Daoy (cell line): ENCODE data around the gene ODAD3. TPM values are rescaled to one million over a fixed set of nuclear protein-coding genes. Genes with fewer than 3 reads are reported as not detected.
"Not testable (repeated sequence)": the region's sequence is repeated elsewhere in the genome, so short reads cannot be mapped to it uniquely, and the experiment has no call there.

Experiments used
- DNase-seq: peaks from one replicate; pipeline ENCODE4 v3.0.0-alpha.2; 2015; ENCODE audit warnings: low read depth
- total RNA-seq: library from RNA; depleted of rRNA; stranded (reverse); fragments of >200 nt; shearing (Covaris generic); gene quantifications from 2 replicates; pipeline ENCODE4 v1.2.3, GENCODE V29; 2014

The ODAD3 gene
- total RNA-seq, 1 experiment from 2014 or later = not detected

DNA sequence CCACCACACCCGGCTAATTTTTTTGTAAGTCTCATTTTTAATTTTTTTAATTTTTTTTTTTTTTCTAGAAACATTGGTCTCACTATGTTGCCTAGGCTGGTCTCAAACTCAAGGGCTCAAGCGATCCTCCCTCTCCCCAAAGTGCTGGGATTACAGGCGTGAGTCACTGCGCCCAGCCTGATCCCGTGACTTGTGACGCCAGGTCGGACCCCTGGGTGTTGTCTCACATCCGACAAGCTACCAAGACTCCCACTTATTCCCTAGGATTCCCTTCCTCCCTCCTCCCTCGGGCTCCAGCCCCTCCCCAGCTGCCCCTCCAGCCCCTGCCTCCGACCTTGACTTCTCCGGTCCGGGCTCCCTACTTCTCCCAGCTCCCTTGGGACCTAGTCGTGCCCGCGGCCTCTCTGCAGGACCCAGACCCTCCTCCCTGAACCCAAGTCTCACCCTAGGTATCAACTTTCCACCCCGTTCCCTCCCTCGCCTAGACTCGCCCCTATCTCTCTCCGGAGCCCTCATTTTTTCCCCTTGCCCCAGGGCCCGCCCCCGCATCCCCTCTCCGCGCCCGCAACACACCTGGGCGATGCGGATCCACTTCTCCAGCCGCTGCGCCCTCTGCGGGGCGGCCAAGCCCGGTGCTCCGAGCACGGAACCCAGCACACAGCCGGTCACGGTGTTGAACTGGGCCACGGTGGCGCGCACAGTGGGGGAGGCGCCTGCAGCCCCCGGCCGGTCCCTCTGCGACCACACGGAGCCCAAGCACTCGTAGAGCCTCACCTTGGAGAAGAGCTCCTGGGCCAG, 28.9 kb downstream of the ODAD3 start:
- peak; percentile 37 for DNase-seq

DNA sequence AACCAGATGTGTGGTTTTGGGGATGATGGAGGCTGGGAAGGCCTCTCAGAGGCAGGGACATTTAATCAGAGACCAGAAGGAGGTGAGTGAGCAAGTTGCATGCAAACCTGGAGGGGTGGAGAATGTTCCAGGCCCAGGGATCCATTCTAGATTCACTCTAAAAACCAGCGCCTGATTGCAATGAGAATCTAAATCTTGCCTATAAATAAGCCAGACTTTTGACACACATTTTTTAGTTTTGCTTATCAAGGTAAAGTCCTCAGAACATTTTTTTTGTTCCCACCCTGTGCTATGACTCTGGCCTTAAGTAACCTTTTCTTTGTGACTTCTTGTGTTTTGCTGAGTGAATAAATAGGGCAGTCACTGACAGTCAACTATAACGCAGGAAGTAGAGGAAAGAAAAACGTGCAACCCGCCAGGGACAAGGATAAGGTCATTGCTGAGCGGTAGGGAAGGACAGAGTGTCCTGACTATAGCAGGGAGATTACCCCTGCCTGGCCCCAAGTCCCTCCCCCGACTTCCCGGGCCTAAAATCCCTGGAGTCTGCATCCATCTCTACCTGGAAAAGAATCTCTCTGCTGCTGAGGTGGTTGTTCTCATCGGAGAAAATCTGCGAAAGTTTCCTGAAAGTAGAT, 30.2 kb downstream of the ODAD3 start:
- DNase-seq = no peak

DNA sequence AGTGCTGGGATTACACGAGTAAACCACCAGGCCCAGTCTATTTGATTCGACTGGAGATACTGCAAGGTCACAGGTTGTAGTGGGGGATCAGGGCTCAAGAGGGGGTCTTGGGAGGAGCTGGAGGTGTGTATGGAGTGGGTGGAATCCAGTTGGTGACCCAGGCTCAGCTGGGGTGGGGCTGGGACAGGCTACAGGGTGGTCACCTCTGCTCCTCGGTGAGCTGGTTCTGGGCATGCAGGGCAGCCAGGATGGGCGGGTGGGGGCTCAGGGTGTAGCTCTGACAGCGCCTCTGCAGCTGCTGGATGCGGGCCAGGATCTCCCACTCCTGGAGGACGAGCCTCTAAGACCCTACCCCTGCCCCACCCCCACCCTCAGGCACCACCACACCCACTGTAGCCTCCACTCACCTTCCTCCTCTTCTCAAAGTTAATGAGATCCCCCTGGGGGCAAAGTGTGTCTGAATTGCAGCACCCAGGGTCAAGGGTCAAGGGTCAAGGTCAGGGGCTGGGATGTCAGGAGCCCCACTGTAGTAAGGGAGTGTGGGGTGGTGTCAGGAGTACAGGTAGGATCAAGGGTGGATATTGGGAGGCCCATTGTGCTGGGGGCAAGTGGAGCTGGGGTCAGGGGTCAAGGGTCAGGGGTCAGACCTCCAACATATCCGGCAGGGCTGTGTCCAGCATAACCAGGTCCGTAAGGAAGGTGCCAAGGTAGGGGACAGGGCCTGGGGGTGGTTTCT, 32.9 kb downstream of the ODAD3 start:
- DNase-seq = no peak

DNA sequence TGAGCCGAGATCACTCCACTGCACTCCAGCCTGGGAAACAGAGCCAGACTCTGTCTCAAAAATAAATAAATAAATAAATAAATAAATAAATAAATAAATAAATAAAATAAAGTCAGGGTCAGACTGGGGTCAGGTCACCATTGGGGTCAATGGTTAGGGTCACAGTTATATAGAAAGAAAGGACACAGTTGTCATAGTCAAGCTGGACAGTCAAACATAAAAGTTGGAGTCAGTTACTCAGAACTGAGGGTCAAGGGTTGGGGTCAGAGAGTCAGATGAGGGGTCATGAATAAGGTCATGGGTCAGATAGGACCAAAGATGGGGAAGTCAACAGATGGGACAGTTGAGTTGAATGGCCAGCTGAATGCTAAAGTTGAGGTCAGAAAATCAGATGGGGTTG, 34.1 kb downstream of the ODAD3 start:
- DNase-seq = no peak

DNA sequence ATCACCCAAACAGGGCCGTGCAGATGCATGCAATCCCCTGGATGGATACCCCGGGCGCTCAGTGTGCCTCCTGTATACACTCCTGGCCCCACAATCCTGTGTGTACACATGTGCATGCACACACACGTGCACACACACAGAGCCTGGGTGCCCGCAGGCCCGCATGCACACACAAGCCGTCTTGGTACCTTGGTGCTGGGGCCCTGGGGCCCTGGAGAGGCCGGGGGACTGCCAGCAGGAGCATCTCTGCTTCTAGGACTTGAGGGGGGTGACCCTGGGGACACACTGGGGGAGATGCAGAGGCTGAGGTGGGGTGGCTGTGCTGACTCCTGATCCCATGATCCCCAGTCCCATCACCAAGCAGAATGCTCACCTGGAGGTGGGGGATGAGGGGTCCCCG, 35.3 kb downstream of the ODAD3 start:
- no peak for DNase-seq

DNA sequence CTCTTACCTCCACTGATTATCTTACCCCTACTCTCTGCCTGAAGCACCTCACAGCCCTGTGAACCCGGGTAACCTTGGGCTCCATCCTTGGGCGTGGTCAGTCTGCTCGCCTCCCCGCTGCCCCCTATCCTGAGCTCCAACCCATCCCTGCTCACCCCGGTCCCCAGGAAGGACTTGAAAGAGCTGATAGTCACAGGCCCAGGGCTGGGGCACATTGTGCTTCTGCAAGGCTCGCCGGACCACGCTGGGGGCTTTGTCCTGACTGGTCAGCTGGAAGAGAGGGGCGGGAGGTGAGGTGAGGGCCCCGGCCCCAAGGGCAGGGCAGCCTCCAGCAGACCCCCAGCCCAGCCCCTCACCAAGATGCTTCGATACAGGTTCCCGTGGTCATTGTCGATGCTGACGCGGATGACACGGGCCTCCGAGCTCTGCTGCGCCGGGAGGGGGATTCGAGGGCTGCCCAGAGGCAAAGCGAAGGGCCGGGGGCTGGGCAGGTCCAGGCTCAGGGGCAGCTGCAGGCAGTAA, 37.8 kb downstream of the ODAD3 start:
- no peak for DNase-seq

DNA sequence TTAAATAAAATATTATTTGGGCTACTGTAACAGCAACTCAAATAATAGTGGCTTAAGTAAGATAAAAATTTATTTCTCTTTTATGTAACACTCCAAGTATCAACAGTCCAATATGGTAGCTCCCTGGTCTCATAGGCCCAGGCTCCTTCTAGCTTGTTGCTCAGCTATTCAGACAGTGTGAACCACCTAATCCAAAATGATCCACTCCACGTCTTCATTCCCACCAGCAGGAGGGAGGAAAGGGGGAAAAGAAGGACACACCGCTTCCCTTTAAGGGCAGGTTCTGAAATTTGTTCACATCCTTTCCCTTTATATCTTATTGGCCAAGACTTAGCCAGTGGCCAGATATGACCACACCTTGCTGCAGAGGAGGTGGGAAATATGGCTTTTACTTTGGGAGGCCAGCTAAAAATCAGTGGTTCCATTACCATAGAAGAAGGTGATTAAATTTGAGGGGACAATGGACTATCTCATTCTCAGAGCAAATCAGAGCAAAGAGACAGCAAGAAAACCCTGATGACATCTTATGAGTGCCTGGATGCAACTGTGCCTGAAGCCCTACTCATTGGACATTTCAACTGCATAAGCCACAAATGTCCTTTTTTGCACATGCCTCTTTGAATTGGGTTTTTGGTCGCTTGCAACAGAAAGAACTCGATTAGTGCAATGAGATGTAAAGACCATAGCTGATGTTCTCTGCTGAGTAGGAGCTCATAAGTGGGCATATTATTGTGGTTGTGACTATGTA, 43.8 kb downstream of the ODAD3 start:
- DNase-seq = no peak

DNA sequence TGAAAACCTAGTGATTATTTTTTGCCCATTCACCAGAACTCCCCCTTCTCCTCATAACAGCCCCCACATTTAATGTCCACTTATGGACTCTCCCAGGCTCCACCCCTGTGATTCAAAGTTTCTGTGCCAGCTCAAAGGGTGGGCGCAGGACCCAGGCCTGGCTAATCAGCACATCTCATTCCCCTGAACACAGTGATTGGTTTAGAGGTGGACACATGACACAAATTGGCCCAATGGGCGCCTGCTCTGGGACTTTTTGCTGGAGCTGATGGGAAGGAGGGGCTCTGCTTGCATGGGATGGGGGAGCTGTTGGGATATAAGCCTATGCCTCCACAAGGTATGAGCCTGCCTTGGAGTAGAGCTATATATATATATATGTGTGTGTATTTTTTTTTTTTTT, 44.6 kb downstream of the ODAD3 start:
- DNase-seq = no peak

DNA sequence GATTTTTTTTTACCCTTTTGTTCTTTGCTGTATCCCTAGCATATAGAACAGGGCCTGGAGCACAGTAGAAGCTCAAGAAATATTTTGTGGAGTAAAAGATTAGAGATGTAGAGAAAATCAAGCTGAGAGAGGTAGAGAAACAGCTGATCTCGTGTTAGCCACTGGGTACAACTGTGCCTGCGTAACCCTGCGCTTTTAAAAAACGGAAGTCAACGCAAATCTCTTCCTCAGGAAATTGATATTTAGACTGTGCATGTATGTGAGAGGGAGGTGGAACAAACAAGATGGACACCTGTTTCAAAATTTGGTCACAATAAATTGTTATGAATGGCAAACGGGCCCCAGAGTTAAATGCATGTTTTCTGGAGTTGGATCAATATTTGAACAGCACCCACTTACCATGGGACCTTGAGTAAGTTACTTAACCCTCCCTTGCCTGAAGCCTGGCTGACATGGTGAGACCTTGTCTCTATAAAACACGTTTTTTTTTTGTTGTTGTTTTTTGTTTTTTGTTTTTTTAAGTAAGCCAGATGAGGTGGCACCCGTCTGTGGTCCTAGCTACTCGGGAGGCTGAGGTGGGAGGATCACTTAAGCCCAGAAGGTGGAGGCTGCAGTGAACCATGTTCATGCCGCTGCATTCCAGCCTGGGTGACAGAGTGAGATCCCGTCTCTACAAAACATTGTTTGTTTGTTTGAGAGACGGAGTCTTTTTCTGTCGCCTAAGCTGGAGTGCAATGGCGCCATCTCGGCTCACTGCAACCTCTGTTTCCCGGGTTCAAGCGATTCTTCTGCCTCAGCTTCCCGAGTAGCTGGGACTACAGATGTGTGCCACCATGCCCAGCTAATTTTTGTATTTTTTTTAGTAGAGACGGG, 47.5 kb downstream of the ODAD3 start:
- no peak for DNase-seq

DNA sequence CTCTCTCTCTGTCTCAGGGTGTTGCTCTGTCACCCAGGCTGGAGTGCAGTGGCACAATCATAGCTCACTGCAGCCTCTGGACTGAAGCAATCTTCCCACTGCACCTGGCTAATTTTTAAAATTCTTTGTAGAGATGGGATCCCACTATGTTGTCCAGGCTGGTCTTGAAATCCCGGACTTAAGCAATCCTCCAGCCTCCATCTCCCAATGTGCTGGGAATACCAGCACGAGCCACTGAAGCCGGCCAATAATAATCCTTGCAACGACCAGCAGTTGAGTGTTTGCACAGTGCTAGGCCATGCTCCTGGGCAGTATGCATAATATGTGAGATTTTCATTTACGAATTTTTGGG, 50.2 kb downstream of the ODAD3 start:
- no peak for DNase-seq

DNA sequence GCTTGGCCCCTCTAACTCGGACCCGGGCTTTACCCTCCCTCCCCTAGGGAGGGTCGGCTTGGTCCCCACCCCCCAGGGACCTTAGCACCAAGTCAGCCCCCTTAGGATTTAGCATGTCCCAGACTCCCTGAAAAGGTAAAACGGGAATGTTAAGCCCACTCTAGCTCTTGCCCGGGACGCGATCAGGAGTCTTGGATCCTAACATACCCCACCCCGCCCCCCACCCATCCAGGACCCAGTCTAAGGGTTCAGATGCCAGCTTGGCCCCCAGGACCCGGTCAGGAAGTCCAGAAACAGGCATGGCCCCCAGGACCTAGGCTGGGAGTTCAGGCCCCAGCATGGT, 51.2 kb downstream of the ODAD3 start:
- DNase-seq = no peak

DNA sequence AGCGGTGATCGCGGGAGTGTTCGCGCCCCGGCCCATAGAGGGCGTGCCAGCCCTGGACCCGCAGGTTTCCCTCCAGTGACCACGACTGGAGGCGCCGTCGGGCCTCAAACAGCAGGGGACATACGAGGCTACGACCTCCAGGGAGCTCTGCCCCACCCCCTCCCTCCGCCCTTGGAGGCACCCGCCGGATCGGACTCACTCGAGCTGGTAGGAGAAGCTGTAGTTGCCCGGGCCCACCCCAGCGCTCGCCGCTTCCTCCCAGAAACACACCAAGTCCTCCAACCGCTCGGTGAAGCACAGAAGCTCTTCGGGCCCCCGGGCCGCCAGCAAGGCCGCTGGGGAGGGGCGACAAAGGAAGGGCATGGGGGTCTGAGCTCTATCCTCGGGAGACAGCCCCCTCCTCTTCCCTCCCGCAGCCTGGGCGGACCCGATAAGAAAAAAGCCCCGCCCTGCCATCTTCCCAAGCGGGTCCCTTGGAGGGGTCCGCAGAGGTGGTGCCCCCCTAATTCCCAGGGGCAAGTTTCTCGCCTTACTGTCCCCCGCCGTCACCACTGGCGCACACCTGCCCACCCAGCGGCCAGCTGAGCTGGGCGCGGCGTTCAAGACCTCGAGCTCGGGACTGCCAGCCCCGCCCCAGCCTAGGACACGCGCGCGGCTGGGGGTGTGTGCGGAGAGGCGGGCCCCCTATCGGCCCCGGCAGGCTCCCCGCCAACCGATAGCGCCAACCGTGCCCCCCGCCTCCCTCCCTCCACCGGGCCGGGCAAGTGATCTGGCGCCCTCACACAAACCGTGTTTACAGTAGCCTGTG, 51.8 kb downstream of the ODAD3 start:
- DNase-seq = peak; percentile 69

DNA sequence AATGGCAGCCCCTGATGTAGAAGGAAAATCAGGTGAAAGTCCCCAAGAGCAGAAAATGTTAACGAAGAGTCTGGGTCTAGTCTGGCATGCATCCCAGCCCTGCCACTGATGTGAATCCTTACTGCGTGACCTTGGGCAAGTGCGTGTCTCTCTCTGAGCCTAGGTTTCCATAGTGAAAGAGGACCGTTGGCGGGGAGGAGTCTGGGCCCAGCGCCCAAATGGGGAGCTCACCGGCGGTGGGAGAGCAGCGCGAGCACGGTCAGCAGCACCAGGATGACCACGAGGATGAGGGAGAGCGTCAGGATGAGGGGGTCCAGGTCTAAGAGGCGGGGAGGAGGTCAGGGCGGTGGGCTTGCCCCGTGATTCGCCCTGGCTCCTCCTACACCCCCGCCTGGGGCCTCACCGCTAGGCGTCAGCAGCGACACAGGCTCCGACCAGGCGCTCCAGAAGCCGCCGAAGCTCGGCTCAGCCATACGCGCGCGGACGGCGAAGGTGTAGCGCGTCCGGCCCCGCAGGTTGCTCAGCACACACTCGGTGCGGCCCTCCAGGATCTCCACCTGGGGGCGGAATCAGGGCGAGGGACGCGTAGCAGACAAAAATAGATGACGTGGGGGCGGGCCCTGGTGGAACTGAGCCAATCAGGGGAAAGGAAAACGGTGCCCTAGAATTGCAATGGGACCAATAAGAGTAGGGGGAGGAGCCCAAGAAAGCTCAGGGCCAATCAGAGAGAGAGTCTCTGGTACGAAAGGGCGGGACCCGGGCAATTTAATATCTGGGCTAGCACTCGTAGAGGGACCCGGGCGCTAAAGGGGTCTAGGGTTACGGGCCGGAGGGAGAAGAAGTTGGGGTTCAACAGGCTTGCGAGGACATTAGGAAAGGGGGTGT, 54.0 kb downstream of the ODAD3 start:
- peak; percentile 97 for DNase-seq

DNA sequence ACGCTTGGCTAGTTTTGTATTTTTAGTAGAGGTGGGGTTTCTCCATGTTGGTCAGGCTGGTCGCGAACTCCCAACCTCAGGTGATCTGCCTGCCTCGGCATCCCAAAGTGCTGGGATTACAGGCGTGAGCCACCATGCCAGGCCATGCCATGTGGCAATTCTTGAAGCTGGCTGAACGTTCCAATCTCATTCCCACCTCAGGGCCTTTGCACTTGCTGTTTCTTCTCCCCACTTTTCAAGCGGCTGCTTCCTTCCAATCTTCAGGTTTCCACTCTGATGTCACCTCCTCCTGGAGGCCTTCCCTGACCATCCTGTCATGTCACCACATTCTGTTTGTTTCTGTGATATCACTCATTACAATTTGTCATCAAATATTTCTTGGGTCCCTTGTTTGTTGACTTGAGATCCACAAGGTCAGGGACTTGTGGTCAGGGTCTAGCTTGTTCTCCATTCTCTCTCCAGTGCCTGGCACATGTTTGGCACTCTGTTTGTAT, 55.0 kb downstream of the ODAD3 start:
- DNase-seq = no peak

DNA sequence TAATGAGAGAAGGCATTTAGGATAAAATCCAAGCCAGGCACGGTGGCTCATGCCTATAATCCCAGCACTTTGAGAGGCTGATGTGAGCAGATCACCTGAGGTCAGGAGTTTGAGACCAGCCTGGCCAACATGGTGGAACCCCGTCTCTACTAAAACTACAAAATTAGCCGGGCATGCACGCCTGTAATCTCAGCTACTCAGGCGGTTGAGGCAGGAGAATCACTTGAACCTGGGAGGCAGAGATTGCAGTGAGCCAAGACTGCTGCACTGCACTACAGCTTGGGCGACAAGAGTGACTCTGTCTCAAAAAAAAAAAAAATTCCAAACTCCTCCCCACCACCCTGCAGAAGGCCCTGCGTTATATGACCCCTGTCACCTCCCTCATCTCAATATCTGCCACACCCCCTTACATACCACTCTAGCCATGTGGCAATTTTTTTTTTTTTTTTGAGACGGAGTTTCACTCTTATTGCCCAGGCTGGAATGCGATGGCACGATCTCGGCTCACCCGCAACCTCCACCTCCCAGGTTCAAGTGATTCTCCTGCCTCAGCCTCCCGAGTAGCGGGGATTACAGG, 55.6 kb downstream of the ODAD3 start:
- DNase-seq = not testable (repeated sequence)

DNA sequence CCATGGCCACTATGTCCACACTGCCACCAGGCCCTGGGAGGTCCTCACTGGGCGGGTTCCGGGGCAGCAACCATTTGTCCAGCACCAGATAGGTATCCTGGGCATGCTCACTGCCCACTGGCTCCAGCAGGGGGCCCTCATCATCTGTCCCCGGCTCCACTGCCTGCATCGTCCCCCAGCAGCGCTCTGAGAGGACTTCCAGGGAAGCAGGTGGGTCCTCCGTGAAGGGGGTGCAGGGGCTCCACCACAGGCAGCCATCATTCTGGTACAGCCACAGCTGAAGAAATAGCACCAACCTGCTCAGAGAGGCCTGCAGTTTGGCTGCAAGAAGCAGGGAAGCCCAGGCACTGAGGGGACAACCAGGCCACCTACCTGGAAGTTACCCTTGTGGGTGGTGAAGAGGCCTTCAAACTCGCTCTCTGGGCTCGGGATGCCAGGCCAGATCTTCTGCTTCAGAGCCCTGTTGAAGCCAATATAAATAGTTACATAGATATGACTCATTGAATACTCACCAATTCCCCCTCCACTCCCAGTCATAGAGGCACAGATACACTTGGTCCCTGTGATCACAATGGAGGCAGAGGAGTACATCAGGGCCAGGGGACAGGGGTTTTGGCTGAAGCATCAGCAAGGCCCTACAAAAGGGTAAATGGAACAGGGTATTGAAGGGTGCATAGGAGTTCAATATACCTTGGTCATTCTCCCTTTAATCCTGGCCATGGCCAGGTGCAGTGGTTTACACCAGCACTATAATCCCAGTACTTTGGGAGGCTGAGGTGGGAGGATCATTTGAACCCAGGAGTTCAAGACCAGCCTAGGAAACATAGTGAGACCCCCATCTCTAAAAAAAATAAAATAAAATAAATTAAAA, 56.4 kb downstream of the ODAD3 start:
- DNase-seq = peak; percentile 86

DNA sequence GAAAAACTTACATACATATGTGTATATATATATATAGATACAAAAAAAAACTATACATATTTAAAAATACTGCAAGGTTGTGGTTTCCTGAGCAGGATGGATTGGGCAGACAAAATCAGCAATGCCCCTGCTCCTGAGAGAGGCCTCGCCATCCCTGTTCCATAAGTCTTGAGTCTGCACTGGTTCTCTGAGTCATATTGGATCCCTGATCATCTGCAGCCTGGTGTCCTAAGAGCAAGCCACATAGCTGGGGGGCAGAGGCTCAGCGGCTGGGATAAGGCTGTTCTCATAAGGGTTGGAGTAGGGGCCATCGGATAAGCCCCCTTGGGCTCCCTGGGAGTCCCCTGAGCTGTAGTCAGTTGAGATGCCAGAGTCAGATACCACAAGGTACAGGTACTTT, 57.2 kb downstream of the ODAD3 start:
- no peak for DNase-seq

DNA sequence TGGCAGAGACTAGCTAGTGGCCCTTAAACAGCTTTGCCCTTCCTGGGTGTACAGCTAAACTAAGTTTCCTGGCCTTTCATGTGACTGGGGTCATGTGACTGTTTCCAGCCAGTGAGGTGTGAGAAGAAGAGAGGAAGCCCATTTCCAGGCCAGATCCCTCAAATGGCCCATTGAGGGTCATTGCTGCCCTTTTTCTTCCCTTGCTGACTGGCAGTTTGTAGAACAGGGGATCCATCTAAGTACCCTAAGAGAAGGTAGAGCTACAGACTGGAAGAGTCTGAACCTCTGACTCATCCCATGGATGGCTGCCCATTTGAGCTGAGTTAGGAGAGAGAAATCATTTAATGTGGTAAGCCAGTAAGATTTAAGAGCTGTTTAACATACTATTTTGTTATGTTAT, 57.7 kb downstream of the ODAD3 start:
- DNase-seq = peak; percentile 84
